K562 (cell line): ENCODE data around the gene FMN1. TPM values are rescaled to one million over a fixed set of nuclear protein-coding genes. Genes with fewer than 3 reads are reported as not detected.

ENCODE experiments used
- ATAC-seq: fragments of 200-7000 bp; cut with Tn5 transposase; 3 replicates; pipeline ENCODE4 v1.9.1; 2020; ENCODE audit warnings: moderate library complexity
- BruUV-seq: library from RNA; stranded (reverse); fragments of 400-500 nt; replicated peaks from 2 replicates; lab custom pipeline; 2021; lab: Mats Ljungman, UMichigan
- CTCF ChIA-PET: fragments of 300-600 bp; formaldehyde crosslinking; extraction: SDS; loops from one replicate; lab custom pipeline; 2021; ENCODE audit warnings: low intra/inter-chr PET ratio; lab: Yijun Ruan, JAX
- POLR2A ChIA-PET: fragments of 300-600, 350-650 bp; sonication (Branson Sonifier 250); formaldehyde crosslinking; extraction: SDS; loops from one replicate; lab custom pipeline; 2021; ENCODE audit warnings: antibody characterized with exemption, inconsistent platforms; lab: Yijun Ruan, JAX
- DNase-seq, 4 experiments: peaks; one replicate each; pipeline versions ENCODE4 v3.0.0 to v3.0.0-alpha.2; 2011 to 2018; ENCODE audit warnings: low spot score in 3 of 4, mixed read lengths in 3 of 4; ENCODE audit errors: extremely low read depth in 1 of 4
- FAIRE-seq: peaks from 2 replicates; lab custom pipeline; 2011; peaks lifted over from hg19 to GRCh38; lab: Jason Lieb, UNC
- H2AFZ ChIP-seq: 2 replicates; pipeline ENCODE4 v1.6.0; 2011; ENCODE audit warnings: low read depth, low read length, control low read depth, inconsistent platforms
- H3K27ac ChIP-seq: fragments of 200-600 bp; 3 replicates; pipeline ENCODE4 v1.8.0; 2011; ENCODE audit warnings: low read depth, mild to moderate bottlenecking, control low read depth, inconsistent platforms, low read length, moderate library complexity, mixed read lengths; ENCODE audit errors: extremely low read depth
- H3K27me3 ChIP-seq, 2 experiments: fragments of 300-600 bp in 1 of 2; 2 replicates in 1 of 2; 3 replicates in 1 of 2; pipeline versions ENCODE4 v1.6.0 to v1.8.0; 2011; ENCODE audit warnings: inconsistent platforms in 2 of 2, low read length in 2 of 2, mild to moderate bottlenecking in 1 of 2, mixed read lengths in 1 of 2, moderate library complexity in 1 of 2; ENCODE audit not compliant: control insufficient read depth in 2 of 2, insufficient read depth in 2 of 2
- H3K36me3 ChIP-seq: fragments of 300-600 bp; 3 replicates; pipeline ENCODE4 v1.8.0; 2011; ENCODE audit warnings: mild to moderate bottlenecking, low read length, inconsistent platforms; ENCODE audit not compliant: control insufficient read depth, insufficient read depth
- H3K4me1 ChIP-seq, 2 experiments: fragments of 200-600 bp in 1 of 2; replicated peaks in 1 of 2; 2 replicates in 1 of 2; 3 replicates in 1 of 2; pipeline versions ENCODE4 v1.5.1 to v1.8.0; 2011; ENCODE audit warnings: inconsistent platforms in 2 of 2, low read length in 2 of 2, mild to moderate bottlenecking in 1 of 2, mixed read lengths in 1 of 2, moderate library complexity in 1 of 2; ENCODE audit not compliant: control insufficient read depth in 2 of 2, insufficient read depth in 2 of 2
- H3K4me2 ChIP-seq: 2 replicates; pipeline ENCODE4 v1.6.1; 2011; ENCODE audit warnings: low read length, control low read depth, inconsistent platforms, mixed read lengths; ENCODE audit not compliant: insufficient read depth
- H3K4me3 ChIP-seq: fragments of 200-600 bp; sonication (generic), shearing (Covaris generic); 2 replicates; pipeline ENCODE4 v1.5.1; 2016; ENCODE audit warnings: control low read depth, inconsistent platforms
- H3K79me2 ChIP-seq: fragments of 200-600 bp; 3 replicates; pipeline ENCODE4 v1.8.0; 2011; ENCODE audit warnings: low read length, inconsistent platforms; ENCODE audit not compliant: control insufficient read depth, insufficient read depth
- H3K9ac ChIP-seq, 2 experiments: 2 replicates each; pipeline versions ENCODE4 v1.6.0 to v1.6.1; 2011; ENCODE audit warnings: low read depth in 2 of 2, low read length in 2 of 2, control low read depth in 1 of 2, inconsistent platforms in 1 of 2, mild to moderate bottlenecking in 1 of 2, mixed read lengths in 1 of 2; ENCODE audit not compliant: insufficient read depth in 1 of 2
- H3K9me1 ChIP-seq: one replicate; pipeline ENCODE4 v1.6.0; 2011; ENCODE audit warnings: inconsistent platforms, mild to moderate bottlenecking, low read length, moderate library complexity; ENCODE audit not compliant: control insufficient read depth, insufficient read depth
- H3K9me3 ChIP-seq: replicated peaks from 2 replicates; pipeline ENCODE4 v1.5.1; 2011; ENCODE audit warnings: low read depth, low read length, inconsistent platforms; ENCODE audit not compliant: control insufficient read depth, insufficient read depth
- H4K20me1 ChIP-seq: replicated peaks from 2 replicates; pipeline ENCODE4 v1.6.1; 2011; ENCODE audit warnings: low read length, inconsistent platforms, mixed read lengths; ENCODE audit not compliant: control insufficient read depth, insufficient read depth
- CCAR2 ChIP-seq: fragments of 200-400 bp; formaldehyde crosslinking; IDR thresholded peaks from 2 replicates; pipeline ENCODE4 v1.6.1; 2017; ENCODE audit warnings: mild to moderate bottlenecking, low read depth, low read length
- HDAC3 ChIP-seq: fragments of 450-650 bp; IDR thresholded peaks from 2 replicates; pipeline ENCODE4 v1.6.1; 2018; ENCODE audit warnings: borderline replicate concordance, mild to moderate bottlenecking, moderate library complexity; ENCODE audit not compliant: partially characterized antibody
- MED1 ChIP-seq: sonication (generic); formaldehyde crosslinking; IDR thresholded peaks from 2 replicates; pipeline ENCODE4 v1.8.1; 2023; ENCODE audit warnings: missing genetic modification reagents, borderline replicate concordance
- NFXL1 ChIP-seq: fragments of 450-650 bp; formaldehyde crosslinking; IDR thresholded peaks from 2 replicates; pipeline ENCODE4 v1.4.0; 2021; ENCODE audit warnings: mild to moderate bottlenecking
- ZNF354B ChIP-seq: fragments of 250-450 bp; sonication (Bioruptor Pico); IDR thresholded peaks from 2 replicates; pipeline ENCODE4 v1.4.0; 2020
- WGBS: fragments of 100-300 bp; shearing (Covaris generic); methylation state at CpG from one replicate; pipeline ENCODE4 v1.1.6; 2016; ENCODE audit warnings: low coverage, mixed read lengths; ENCODE audit not compliant: insufficient coverage; ENCODE audit errors: missing lambda C conversion rate; 5-methylcytosine and 5-hydroxymethylcytosine counted together
- in situ Hi-C: fragments of 300-500 bp; cut with MboI; formaldehyde crosslinking; loops from 4 replicates; pipeline ENCODE4 v1.15.0; 2018; ENCODE audit warnings: inconsistent platforms, mixed read lengths
- intact Hi-C: fragments of 100-400 bp; cut with micrococcal nuclease; formaldehyde crosslinking; loops from 2 replicates; pipeline ENCODE4 v1.14.2; 2022
- polyA plus RNA-seq, 8 experiments: library from polyadenylated mRNA; depleted of rRNA in 4 of 8; stranded (reverse) in 5 of 8; unstranded in 3 of 8; fragments of >200 nt; fragmentation: Nextera tagmentation in 2 of 8; fragmentation: Illumina TruSeq in 1 of 8; extraction: Ambion mirVana in 2 of 8; extraction: Trizol in 1 of 8; gene quantifications; 2 replicates each; pipeline versions ENCODE4 v1.2.1 to v1.2.3, GENCODE V29; 2011 to 2014; ENCODE audit warnings: inconsistent platforms in 1 of 8, missing spikeins in 1 of 8
- total RNA-seq, 7 experiments: library from RNA; depleted of rRNA in 6 of 7; stranded (reverse); fragments of >200 nt in 6 of 7; fragmentation: Illumina TruSeq in 2 of 7; extraction: Trizol in 2 of 7; gene quantifications; 2 replicates each; pipeline versions ENCODE4 v1.2.1 to v1.2.3, GENCODE V29; 2011 to 2021; ENCODE audit warnings: low replicate concordance in 1 of 7

FMN1 gene
- total and polyA plus RNA-seq, 9 of the 15 experiments (the other 6 are each of a cell fraction or from before 2014, with no cell fraction given) = 0.03 to 0.07 (median 0.04) TPM; not detected in 6

- no peak for DNase-seq
- Histone ChIP-seq H3K9me1 (no peaks in the 10 kb centered on the region), H3K27ac (no peak overlapping the region), H2AFZ (no peak overlapping the region), H3K4me2 (no peak overlapping the region), H3K4me1 (no peaks in the 10 kb centered on the region), H3K79me2 (no peaks in the 10 kb centered on the region), H3K9me3 (no peaks in the 10 kb centered on the region), H3K9ac (no peak overlapping the region)
- BruUV-seq = no TSS peak
- no peak for ATAC-seq
- no peak for FAIRE-seq
- intact Hi-C loops = no loop called here
- POLR2A ChIA-PET = no interaction called here
- 0% methylated on average over 5 of the region's 5 CpGs for WGBS
- in situ Hi-C loops = no loop called here
- TF ChIP-seq NFXL1 = no peak
- TF ChIP-seq ZNF354B = no peak
- TF ChIP-seq, all 486 proteins: peak for 0
- Histone ChIP-seq H4K20me1 (no peaks in the 10 kb centered on the region), H3K36me3 (no peaks in the 10 kb centered on the region), H3K4me3 (no peak overlapping the region), H3K27me3 (peaks cover 0 to 2% of the 10 kb centered on the region in 2 experiments; a peak in 2 of 5 replicates)
- CTCF ChIA-PET = no interaction called here
These were observed 163.1 kb downstream of the FMN1 start for GRCh38 chr15:33031324-33031821.

DNA sequence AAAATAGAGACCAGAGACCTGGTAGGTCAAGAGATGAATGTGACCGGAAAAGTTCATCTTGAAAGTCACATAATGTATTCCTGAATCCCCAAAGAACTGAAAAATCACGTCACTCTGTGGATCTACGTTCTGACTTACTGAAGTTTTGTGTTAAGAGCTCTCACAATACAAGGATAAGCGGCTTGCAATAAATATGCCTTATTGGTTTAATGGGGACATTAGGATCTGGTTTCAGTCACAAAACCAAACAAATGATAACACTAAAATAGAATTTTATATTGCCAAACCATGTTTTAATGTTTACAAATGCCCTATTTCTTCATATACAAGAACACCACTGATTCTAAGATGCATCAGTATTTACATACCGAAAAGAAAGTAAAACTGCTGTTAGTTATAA, 164.2 kb downstream of the FMN1 start:
- H3K36me3 ChIP-seq = no peaks in the 10 kb centered on the region
- ChIA-PET CTCF (no interaction called here), POLR2A (no interaction called here)
- FAIRE-seq = no peak
- no peaks in the 10 kb centered on the region for H3K4me1 ChIP-seq
- no peaks in the 10 kb centered on the region for H4K20me1 ChIP-seq
- no peak overlapping the region for H3K4me3 ChIP-seq
- H2AFZ ChIP-seq = no peak overlapping the region
- ATAC-seq = no peak
- WGBS = 1% methylated on average over 5 of the region's 5 CpGs
- peaks cover 0 to 2% of the 10 kb centered on the region in 2 experiments; a peak in 2 of 5 replicates for H3K27me3 ChIP-seq
- no peak overlapping the region for H3K9ac ChIP-seq
- intact Hi-C loops = no loop called here
- BruUV-seq = no TSS peak
- H3K9me1 ChIP-seq = no peaks in the 10 kb centered on the region
- H3K4me2 ChIP-seq = no peak overlapping the region
- H3K27ac ChIP-seq = no peak overlapping the region
- no peak for DNase-seq
- no peaks in the 10 kb centered on the region for H3K79me2 ChIP-seq
- no peaks in the 10 kb centered on the region for H3K9me3 ChIP-seq
- in situ Hi-C loops = no loop called here
- no peak for TF ChIP-seq CCAR2
- no peak for TF ChIP-seq MED1 (CRISPR knock-in tag)
- no peak for TF ChIP-seq HDAC3
